GM23248 (cell line): Measurements from ENCODE around the gene STEAP2.

Source experiments
- EZH2 ChIP-seq: fragments of 200-600 bp; sonication (generic); IDR thresholded peaks from 2 replicates; pipeline ENCODE4 v1.6.1; 2018; ENCODE audit warnings: antibody characterized with exemption, mild to moderate bottlenecking; ENCODE audit not compliant: insufficient read depth, poor library complexity, severe bottlenecking
- EZH2phosphoT487 ChIP-seq: fragments of 200-600 bp; sonication (generic); IDR thresholded peaks from 2 replicates; pipeline ENCODE4 v1.6.1; 2018; ENCODE audit warnings: antibody characterized with exemption, moderate library complexity, mild to moderate bottlenecking, low read depth; ENCODE audit not compliant: insufficient read depth

DNA sequence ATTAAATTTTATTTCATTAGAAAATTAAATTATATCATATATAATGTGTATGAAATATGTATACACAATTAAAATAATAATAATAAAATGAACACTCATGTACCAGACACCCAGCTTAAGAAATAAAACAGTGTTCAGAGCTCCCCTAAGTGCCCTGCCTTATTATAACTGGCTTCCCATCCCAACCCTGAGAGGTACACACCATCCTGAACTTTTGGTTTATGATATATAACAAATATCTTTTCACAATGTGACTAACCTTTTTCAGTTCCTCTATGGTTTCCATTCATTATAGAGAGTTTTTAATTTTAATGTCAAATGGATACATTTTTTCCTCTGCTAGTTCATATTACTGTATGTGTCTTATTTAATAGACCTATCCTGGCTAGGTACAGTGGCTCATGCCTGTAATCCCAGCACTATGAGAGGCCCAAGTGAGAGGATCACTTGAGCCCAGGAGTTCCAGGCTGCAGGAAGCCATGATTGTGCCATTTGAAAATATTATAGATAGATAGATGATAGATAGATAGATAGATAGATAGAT is 24.0 kb upstream of the STEAP2 start:
- TF ChIP-seq EZH2 (no peak), EZH2phosphoT487 (no peak)
